Esophagus squamous epithelium (tissue), 5 donors: ENCODE measurements around the gene FUT7. TPM values are rescaled to one million over a fixed set of nuclear protein-coding genes. Genes with fewer than 3 reads are reported as not detected.

Source experiments
- DNase-seq: peaks from one replicate; lab custom pipeline; 2025; lab: John Stamatoyannopoulos, UW
- H3K27ac ChIP-seq, 4 donors: fragments of 200-600 bp; sonication (generic); one replicate each; pipeline ENCODE4 v1.5.1; 2016 to 2019; ENCODE audit warnings: mild to moderate bottlenecking in 1 of 4
- H3K27me3 ChIP-seq, 4 donors: fragments of 200-600 bp; sonication (generic); 1 replicate in 3 of 4; 2 replicates in 1 of 4; pipeline versions ENCODE4 v1.5.1 to v1.6.0; 2017 to 2021; ENCODE audit warnings: antibody characterized with exemption in 1 of 4
- H3K36me3 ChIP-seq, 3 donors: fragments of 200-600 bp; sonication (generic); one replicate each; pipeline ENCODE4 v1.5.1; 2016 to 2019
- H3K4me1 ChIP-seq, 3 donors: fragments of 200-600 bp; sonication (generic); one replicate each; pipeline ENCODE4 v1.5.1; 2017 to 2019
- H3K4me3 ChIP-seq, 4 donors: fragments of 200-600 bp; sonication (generic); 1 replicate in 3 of 4; 2 replicates in 1 of 4; pipeline ENCODE4 v1.5.1; 2016 to 2019; ENCODE audit warnings: mild to moderate bottlenecking in 2 of 4, moderate library complexity in 1 of 4
- H3K9me3 ChIP-seq, 3 donors: fragments of 200-600 bp; sonication (generic); one replicate each; pipeline ENCODE4 v1.5.1; 2016 to 2019
- POLR2A ChIP-seq, 4 donors: fragments of 450-650 bp; IDR thresholded peaks; one replicate each; pipeline ENCODE4 v1.6.1; 2017; ENCODE audit warnings: antibody characterized with exemption in 4 of 4, mild to moderate bottlenecking in 4 of 4, moderate library complexity in 3 of 4
- WGBS, 2 donors: methylation state at CpG; one replicate each; pipeline ENCODE4 v1.1.5; 2018; 5-methylcytosine and 5-hydroxymethylcytosine counted together
- intact Hi-C: fragments of 100-400 bp; cut with DNase I; formaldehyde crosslinking; loops from one replicate; pipeline ENCODE4 v1.15.0; 2022
- total RNA-seq, 4 donors: library from RNA; depleted of rRNA; stranded (reverse); fragments of >200 nt; gene quantifications; one replicate each; pipeline ENCODE4 v1.1.0, GENCODE V29; 2016
- TF ChIP-seq, protein P1 (sequence below), 6 experiments: fragments of 450-650 bp in 4 of 6; fragments of 200-600 bp in 2 of 6; sonication (generic) in 2 of 6; IDR thresholded peaks; one replicate each; pipeline ENCODE4 v1.5.1; 2016 to 2019; ENCODE audit warnings: antibody characterized with exemption in 6 of 6, mild to moderate bottlenecking in 4 of 6, moderate library complexity in 4 of 6
- donor health status: DM: yes; HTN: yes; CAD: no.

Gene FUT7
- total RNA-seq, 4 donors from 2014 or later = 0.13 to 0.38 (median 0.21) TPM; not detected in 1

DNA sequence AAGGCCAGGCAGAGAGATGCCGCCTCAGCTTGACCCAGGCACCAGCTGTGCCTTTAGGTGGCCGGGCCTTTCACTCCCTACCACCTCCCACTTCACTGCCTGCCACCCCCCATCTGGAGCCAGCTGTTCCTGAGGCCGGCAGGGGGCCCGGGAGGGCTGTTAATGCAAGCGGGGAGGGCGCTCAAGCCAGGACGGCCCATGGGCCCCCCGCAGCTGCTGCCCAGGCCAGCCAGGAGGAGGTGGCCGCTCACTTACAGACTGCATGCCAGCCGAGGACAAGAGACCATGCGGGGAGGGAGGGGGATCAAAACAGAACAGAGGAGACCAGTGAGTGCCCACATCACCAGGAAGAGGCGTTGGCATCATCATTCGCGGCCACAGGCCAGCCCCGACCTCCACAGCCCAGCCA is 8.3 kb downstream of the FUT7 start:
- intact Hi-C loops = no loop called here
- TF ChIP-seq POLR2A (IDR thresholded peaks at IDR 0.05) = no peak
- TF ChIP-seq, protein P1, sequence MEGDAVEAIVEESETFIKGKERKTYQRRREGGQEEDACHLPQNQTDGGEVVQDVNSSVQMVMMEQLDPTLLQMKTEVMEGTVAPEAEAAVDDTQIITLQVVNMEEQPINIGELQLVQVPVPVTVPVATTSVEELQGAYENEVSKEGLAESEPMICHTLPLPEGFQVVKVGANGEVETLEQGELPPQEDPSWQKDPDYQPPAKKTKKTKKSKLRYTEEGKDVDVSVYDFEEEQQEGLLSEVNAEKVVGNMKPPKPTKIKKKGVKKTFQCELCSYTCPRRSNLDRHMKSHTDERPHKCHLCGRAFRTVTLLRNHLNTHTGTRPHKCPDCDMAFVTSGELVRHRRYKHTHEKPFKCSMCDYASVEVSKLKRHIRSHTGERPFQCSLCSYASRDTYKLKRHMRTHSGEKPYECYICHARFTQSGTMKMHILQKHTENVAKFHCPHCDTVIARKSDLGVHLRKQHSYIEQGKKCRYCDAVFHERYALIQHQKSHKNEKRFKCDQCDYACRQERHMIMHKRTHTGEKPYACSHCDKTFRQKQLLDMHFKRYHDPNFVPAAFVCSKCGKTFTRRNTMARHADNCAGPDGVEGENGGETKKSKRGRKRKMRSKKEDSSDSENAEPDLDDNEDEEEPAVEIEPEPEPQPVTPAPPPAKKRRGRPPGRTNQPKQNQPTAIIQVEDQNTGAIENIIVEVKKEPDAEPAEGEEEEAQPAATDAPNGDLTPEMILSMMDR (IDR thresholded peaks at IDR 0.05) = no peak
- Histone ChIP-seq H3K36me3 (peaks cover 0 to 12% (median 0%) of the 10 kb centered on the region in 3 donors), H3K4me3 (no peak overlapping the region), H3K27ac (no peak overlapping the region), H3K9me3 (no peaks in the 10 kb centered on the region), H3K27me3 (no peaks in the 10 kb centered on the region), H3K4me1 (peaks cover 18 to 36% (median 18%) of the 10 kb centered on the region in 3 donors)
- WGBS, 2 donors = 91% methylated on average over 10 of the region's 15 CpGs; no CpG with 5 or more reads in 1 of the 2 donors
- DNase-seq = no peak

DNA sequence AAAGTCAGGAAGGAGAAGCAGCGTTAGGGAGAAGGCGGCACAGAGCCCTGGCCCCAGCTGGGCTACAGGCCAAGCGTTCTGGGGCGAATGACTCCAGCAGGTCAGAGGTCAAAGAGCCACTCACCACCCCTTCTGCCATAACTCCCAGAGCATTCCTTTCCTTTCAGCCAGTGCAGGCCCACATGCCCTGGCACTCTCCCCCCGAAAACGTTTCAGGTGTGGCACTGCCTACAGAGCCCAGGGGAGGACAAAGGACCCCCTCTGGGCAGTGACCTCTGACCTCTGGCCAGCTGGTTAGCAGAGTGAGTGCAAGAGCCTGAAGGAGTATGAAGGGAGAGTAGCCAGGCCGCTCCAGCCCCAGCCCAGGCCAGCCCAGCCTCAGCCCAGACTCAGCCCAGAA is 8.7 kb downstream of the FUT7 start:
- TF ChIP-seq, protein P1 (IDR thresholded peaks at IDR 0.05) = no peak
- no peak for TF ChIP-seq POLR2A (IDR thresholded peaks at IDR 0.05)
- no peaks in the 10 kb centered on the region for H3K9me3 ChIP-seq
- no peak for DNase-seq
- peaks cover 0 to 12% (median 0%) of the 10 kb centered on the region in 3 donors for H3K36me3 ChIP-seq
- 73 to 77% methylated on average over 5 to 6 of the region's 7 CpGs for WGBS, 2 donors
- intact Hi-C loops = no loop called here
- no peak overlapping the region for H3K27ac ChIP-seq
- H3K4me3 ChIP-seq = no peak overlapping the region
- H3K27me3 ChIP-seq = no peaks in the 10 kb centered on the region
- H3K4me1 ChIP-seq = peaks cover 15 to 32% (median 15%) of the 10 kb centered on the region in 3 donors

DNA sequence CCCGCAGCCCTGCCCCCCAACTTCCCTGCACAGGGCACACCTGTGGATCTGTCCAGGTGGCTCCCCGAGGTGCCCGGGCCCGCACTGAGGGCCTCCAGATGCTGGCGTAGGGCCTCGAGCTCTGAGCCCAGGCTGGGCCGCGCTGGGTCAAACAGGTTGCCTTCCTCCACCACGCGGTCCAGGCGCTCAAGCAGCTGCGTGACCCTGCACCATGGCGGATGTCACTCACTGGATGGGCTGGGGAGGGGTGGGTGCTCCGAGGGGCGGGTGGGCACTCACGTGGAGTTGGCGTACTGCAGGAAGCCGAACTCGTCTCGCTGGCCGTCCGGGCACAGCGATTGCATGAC is 9.3 kb downstream of the FUT7 start:
- intact Hi-C loops = no loop called here
- peaks cover 13 to 31% (median 15%) of the 10 kb centered on the region in 3 donors for H3K4me1 ChIP-seq
- 87 to 100% methylated on average over 2 to 3 of the region's 23 CpGs for WGBS, 2 donors
- peaks cover 0 to 16% (median 0%) of the 10 kb centered on the region in 3 donors for H3K36me3 ChIP-seq
- DNase-seq = no peak
- no peak overlapping the region for H3K27ac ChIP-seq
- no peaks in the 10 kb centered on the region for H3K27me3 ChIP-seq
- H3K9me3 ChIP-seq = no peaks in the 10 kb centered on the region
- no peak overlapping the region for H3K4me3 ChIP-seq
- TF ChIP-seq, protein P1 (IDR thresholded peaks at IDR 0.05) = no peak
- TF ChIP-seq POLR2A (IDR thresholded peaks at IDR 0.05) = no peak

DNA sequence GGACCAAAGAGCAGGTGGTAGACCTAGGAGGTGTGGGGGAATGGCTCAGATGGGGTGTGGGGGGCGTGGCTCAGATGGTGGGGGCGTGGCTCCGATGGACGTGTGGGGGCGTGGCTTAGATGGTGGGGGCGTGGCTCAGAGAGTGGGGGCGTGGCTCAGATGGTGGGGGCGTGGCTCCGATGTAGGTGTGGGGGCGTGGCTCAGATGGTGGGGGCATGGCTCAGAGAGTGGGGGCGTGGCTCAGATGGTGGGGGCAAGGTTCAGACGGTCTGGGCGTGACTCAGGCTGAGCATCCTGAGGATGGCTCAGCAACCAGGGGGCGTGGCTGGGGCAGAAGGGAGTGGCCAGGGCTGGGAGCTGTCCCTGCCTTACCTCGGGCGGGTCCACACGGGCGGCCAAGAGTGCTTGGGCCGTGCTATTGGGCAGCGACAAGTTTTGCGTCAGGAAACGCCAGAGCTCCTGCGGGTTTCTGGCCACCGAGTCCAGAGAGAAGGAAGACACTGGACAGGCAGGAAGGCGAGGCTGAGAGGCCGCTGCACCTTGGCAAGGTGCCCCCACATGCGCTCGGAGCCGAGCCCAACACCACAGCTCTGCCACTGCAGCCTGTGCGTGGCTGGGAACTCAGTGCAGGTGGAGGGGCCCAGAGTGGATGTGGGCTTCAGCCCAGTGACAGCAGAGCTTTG is 9.8 kb downstream of the FUT7 start:
- intact Hi-C loops = no loop called here
- TF ChIP-seq POLR2A (IDR thresholded peaks at IDR 0.05) = peak in 1 of 4 donors; percentile 14
- TF ChIP-seq, protein P1 (IDR thresholded peaks at IDR 0.05) = no peak
- Histone ChIP-seq H3K36me3 (peaks cover 0 to 22% (median 0%) of the 10 kb centered on the region in 3 donors), H3K4me1 (peaks cover 8 to 26% (median 10%) of the 10 kb centered on the region in 3 donors), H3K27me3 (no peaks in the 10 kb centered on the region), H3K4me3 (no peak overlapping the region), H3K9me3 (no peaks in the 10 kb centered on the region), H3K27ac (no peak overlapping the region)
- 29% methylated on average over 3 of the region's 30 CpGs; no CpG with 5 or more reads in 1 of the 2 donors for WGBS, 2 donors
- DNase-seq = no peak

DNA sequence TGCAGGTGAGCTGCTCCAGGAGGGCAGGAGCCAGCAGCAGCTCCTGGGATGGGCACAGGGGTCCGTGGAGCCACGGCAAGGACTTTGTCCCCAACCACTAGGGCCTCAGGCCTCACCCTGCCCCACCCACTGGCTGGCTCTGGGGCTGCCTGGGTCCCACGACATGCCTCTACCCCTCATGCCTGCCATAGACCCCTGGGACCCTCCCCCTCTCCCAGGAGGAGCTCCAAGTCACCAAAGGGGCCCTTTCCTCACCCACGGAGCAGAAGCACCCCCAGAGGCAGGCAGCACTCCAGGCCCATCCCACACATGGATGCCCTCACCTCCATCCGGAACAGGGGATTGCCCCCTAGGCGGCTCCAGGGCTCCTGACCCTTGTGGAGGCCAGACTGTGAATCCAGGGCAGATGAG is 10.3 kb downstream of the FUT7 start:
- Histone ChIP-seq H3K4me3 (no peak overlapping the region), H3K9me3 (no peaks in the 10 kb centered on the region), H3K27me3 (no peaks in the 10 kb centered on the region), H3K4me1 (peaks cover 4 to 20% (median 6%) of the 10 kb centered on the region in 3 donors), H3K36me3 (peaks cover 0 to 27% (median 0%) of the 10 kb centered on the region in 3 donors), H3K27ac (no peak overlapping the region)
- no peak for DNase-seq
- WGBS, 2 donors = 50% methylated on average over 1 of the region's 6 CpGs; no CpG with 5 or more reads in 1 of the 2 donors
- intact Hi-C loops = no loop called here
- no peak for TF ChIP-seq POLR2A (IDR thresholded peaks at IDR 0.05)
- TF ChIP-seq, protein P1 (IDR thresholded peaks at IDR 0.05) = no peak
